Tibial artery (tissue), 4 donors: ENCODE results near the gene DTWD1.

Experiments used
- DNase-seq, 2 donors: peaks; one replicate each; pipeline ENCODE4 v3.0.0-alpha.2; 2019
- H3K27ac ChIP-seq, 2 donors: fragments of 200-600 bp; sonication (generic) in 1 of 2; 1 replicate in 1 of 2; 2 replicates in 1 of 2; pipeline ENCODE4 v1.5.1; 2018 to 2019; ENCODE audit warnings: mild to moderate bottlenecking in 1 of 2
- H3K27me3 ChIP-seq, 2 donors: fragments of 200-600 bp; sonication (generic) in 1 of 2; one replicate each; pipeline versions ENCODE4 v1.5.1 to v1.6.0; 2016 to 2019
- H3K36me3 ChIP-seq, 3 donors: fragments of 200-600 bp; sonication (generic) in 2 of 3; one replicate each; pipeline ENCODE4 v1.5.1; 2016 to 2019; ENCODE audit warnings: mild to moderate bottlenecking in 2 of 3
- H3K4me1 ChIP-seq, 4 donors: fragments of 200-600 bp; sonication (generic) in 2 of 4; 1 replicate in 3 of 4; 2 replicates in 1 of 4; pipeline ENCODE4 v1.5.1; 2016 to 2019
- H3K4me3 ChIP-seq, 2 donors: fragments of 200-600 bp; sonication (generic) in 1 of 2; 1 replicate in 1 of 2; 2 replicates in 1 of 2; pipeline ENCODE4 v1.5.1; 2018 to 2019; ENCODE audit warnings: mild to moderate bottlenecking in 2 of 2
- H3K9me3 ChIP-seq, 3 donors: fragments of 200-600 bp; sonication (generic) in 1 of 3; one replicate each; pipeline ENCODE4 v1.5.1; 2016 to 2019
- intact Hi-C: fragments of 100-400 bp; cut with DNase I; formaldehyde crosslinking; loops from one replicate; pipeline ENCODE4 v1.15.0; 2023; ENCODE audit warnings: low total_unique reads
- TF ChIP-seq, protein P1 (sequence below), 2 experiments: fragments of 200-600 bp in 1 of 2; fragments of 450-650 bp in 1 of 2; IDR thresholded peaks; one replicate each; pipeline ENCODE4 v1.5.1; 2017 to 2019; ENCODE audit warnings: antibody characterized with exemption in 2 of 2, mild to moderate bottlenecking in 1 of 2, moderate library complexity in 1 of 2

The DTWD1 gene

DNA sequence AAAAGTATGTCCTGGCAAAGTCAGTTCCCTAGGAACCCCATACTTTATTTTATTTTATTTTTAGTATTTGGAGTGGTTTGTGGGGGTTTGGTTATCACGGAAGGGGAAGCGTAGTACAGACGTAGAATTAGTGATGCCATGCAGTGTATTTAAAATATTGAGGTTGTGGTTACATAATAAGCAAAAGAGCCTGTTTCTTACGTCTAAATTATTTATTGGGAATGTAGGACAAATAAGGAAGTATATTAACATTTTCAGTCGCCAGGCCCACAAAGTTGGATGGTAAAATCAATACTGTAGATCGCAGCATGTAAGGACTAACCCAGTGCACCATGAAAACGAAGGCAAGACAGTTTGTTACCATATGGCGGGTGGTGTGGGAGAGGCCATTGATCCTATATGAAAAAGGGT is 558 bp downstream of the DTWD1 start:
- peaks cover 0 to 36% (median 18%) of the 10 kb centered on the region in 4 donors for H3K4me1 ChIP-seq
- peaks cover 10 to 19% (median 18%) of the 10 kb centered on the region in 3 donors for H3K36me3 ChIP-seq
- no peaks in the 10 kb centered on the region for H3K27me3 ChIP-seq
- peak overlapping the region; percentile 73 to 89 for H3K4me3 ChIP-seq
- DNase-seq: no peak
- TF ChIP-seq, protein P1, sequence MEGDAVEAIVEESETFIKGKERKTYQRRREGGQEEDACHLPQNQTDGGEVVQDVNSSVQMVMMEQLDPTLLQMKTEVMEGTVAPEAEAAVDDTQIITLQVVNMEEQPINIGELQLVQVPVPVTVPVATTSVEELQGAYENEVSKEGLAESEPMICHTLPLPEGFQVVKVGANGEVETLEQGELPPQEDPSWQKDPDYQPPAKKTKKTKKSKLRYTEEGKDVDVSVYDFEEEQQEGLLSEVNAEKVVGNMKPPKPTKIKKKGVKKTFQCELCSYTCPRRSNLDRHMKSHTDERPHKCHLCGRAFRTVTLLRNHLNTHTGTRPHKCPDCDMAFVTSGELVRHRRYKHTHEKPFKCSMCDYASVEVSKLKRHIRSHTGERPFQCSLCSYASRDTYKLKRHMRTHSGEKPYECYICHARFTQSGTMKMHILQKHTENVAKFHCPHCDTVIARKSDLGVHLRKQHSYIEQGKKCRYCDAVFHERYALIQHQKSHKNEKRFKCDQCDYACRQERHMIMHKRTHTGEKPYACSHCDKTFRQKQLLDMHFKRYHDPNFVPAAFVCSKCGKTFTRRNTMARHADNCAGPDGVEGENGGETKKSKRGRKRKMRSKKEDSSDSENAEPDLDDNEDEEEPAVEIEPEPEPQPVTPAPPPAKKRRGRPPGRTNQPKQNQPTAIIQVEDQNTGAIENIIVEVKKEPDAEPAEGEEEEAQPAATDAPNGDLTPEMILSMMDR (IDR thresholded peaks at IDR 0.05): no peak
- intact Hi-C loops: loop anchor here (5.0 kb wide), 1 partner anchor 226 kb away; no protein-coding TSS in a partner anchor
- peak overlapping the region; percentile 91 to 93 for H3K27ac ChIP-seq
- peaks cover 0 to 14% (median 0%) of the 10 kb centered on the region in 3 donors for H3K9me3 ChIP-seq

DNA sequence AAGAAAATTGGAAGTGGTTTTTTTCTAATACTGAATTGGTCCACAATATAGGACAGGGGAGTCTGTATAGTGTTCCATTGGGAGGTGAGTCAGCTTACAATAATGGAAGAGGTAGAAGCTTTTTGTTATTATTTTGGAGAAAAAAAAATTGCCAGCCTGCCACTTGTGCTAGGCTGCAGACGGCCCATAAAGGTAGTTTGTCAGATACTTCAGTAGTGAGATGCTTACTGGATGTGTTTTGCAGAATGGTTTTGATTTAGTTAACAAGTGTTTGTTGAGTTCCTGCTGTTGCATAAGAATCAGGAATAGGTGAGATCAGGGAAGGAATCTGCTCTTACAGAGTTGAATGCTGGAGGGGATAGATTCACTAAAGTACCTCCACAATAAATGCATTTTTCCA is 1.0 kb downstream of the DTWD1 start:
- peaks cover 0 to 36% (median 18%) of the 10 kb centered on the region in 4 donors for H3K4me1 ChIP-seq
- H3K4me3 ChIP-seq: peak overlapping the region; percentile 73 to 89

DNA sequence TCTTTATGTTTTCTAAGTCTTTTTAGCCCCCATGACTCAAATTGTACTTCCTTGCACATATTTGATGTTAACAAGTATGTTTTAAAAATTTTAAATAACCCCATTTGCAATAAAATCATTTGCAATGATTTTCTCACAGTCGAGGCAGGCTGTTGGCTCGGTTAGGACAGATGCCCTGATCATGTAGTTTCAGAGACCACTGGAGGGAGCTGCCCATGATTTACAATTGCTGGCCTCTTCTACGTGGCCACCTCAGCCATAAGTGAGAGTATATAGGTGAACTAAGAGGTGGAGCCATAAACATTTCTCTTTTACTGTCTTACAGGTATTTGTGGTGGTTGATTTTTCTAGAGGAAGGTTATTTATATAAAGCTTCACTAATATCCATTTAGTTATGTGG is 1.7 kb downstream of the DTWD1 start:
- intact Hi-C loops: loop anchor here (5.0 kb wide), 1 partner anchor 225 kb away; no protein-coding TSS in a partner anchor
- peak overlapping the region in 1 of 2 donors; percentile 91 for H3K27ac ChIP-seq
- H3K27me3 ChIP-seq: no peaks in the 10 kb centered on the region
- TF ChIP-seq, protein P1 (IDR thresholded peaks at IDR 0.05): no peak
- no peak for DNase-seq
- H3K4me1 ChIP-seq: peaks cover 0 to 36% (median 18%) of the 10 kb centered on the region in 4 donors
- H3K36me3 ChIP-seq: peaks cover 10 to 27% (median 26%) of the 10 kb centered on the region in 3 donors
- H3K9me3 ChIP-seq: peaks cover 0 to 14% (median 0%) of the 10 kb centered on the region in 3 donors
- peak overlapping the region in 1 of 2 donors; percentile 89 for H3K4me3 ChIP-seq

More for the DNA sequence above, 1.0 kb downstream of the DTWD1 start:
- H3K27ac ChIP-seq: peak overlapping the region; percentile 91 to 93
- peaks cover 10 to 22% (median 22%) of the 10 kb centered on the region in 3 donors for H3K36me3 ChIP-seq
- H3K9me3 ChIP-seq: peaks cover 0 to 14% (median 0%) of the 10 kb centered on the region in 3 donors
- intact Hi-C loops: loop anchor here (5.0 kb wide), 1 partner anchor 225 kb away; no protein-coding TSS in a partner anchor
- DNase-seq: no peak
- TF ChIP-seq, protein P1 (IDR thresholded peaks at IDR 0.05): no peak
- H3K27me3 ChIP-seq: no peaks in the 10 kb centered on the region

DNA sequence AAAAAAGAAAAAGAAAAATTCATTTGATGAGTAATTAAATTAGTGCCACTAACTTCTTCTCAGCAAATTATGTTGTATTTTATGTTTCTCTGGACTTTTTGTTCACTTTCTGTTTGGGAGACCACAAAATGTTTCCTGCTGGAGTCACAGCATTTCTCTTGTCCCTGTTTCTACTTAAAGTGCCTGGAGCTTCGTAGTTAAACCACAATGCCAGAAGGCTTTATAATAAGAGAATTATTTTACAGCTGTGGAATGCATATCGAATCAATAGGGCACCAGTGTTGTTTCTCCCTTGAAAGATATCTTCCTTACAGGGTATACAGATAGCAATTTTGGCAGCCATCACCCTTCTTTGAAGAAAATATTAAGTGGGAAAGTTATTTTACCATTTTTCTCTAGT is 3.2 kb downstream of the DTWD1 start:
- intact Hi-C loops: loop anchor here (5.0 kb wide), 1 partner anchor 223 kb away; no protein-coding TSS in a partner anchor
- Histone ChIP-seq H3K27me3 (no peaks in the 10 kb centered on the region), H3K4me1 (peaks cover 0 to 36% (median 18%) of the 10 kb centered on the region in 4 donors), H3K27ac (no peak overlapping the region), H3K4me3 (no peak overlapping the region), H3K36me3 (peaks cover 16 to 27% (median 27%) of the 10 kb centered on the region in 3 donors), H3K9me3 (peaks cover 0 to 14% (median 0%) of the 10 kb centered on the region in 3 donors)
- TF ChIP-seq, protein P1 (IDR thresholded peaks at IDR 0.05): no peak
- DNase-seq: no peak

DNA sequence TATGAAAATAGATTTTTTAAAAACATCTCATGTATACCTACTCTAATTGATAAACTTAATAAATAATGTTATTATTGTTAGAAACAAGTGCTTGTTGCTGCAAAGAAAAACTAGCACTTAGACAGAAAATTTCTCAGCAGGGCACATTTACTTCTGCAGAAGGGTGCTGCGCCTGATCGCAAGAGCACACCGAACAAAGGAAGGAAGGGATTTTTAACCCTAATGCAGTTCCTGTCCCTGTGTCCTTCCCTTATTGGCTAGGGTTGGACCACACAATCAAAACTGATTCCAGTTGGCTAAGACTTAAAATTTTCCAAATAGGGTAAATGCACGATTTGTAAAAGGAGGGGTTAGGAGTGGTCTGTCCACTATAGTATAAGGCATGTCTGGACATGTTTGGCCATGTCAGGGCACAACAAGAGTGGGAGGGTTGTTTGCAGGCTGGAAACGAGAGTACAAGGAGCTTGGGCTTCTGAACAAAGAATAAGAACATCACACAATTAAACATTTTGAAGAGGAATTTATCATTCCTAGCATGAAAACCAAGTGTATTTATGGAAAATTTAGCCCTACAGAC is 4.7 kb downstream of the DTWD1 start:
- intact Hi-C loops: no loop called here
- TF ChIP-seq, protein P1 (IDR thresholded peaks at IDR 0.05): no peak
- H3K36me3 ChIP-seq: peaks cover 17 to 27% (median 27%) of the 10 kb centered on the region in 3 donors
- no peak for DNase-seq
- peaks cover 0 to 29% (median 14%) of the 10 kb centered on the region in 4 donors for H3K4me1 ChIP-seq
- no peak overlapping the region for H3K4me3 ChIP-seq
- no peak overlapping the region for H3K27ac ChIP-seq
- H3K9me3 ChIP-seq: peaks cover 0 to 14% (median 0%) of the 10 kb centered on the region in 3 donors
- no peaks in the 10 kb centered on the region for H3K27me3 ChIP-seq
